Coronary artery (tissue), 2 donors: ENCODE results near the gene RAPGEF1.
"Not testable (repeated sequence)": the region's sequence is repeated elsewhere in the genome, so short reads cannot be mapped to it uniquely, and the experiment has no call there.

Source experiments
- DNase-seq: peaks from one replicate; pipeline ENCODE4 v3.0.0-alpha.2; 2017; ENCODE audit warnings: low spot score
- H3K27ac ChIP-seq, 2 donors: fragments of 200-600 bp; sonication (generic); one replicate each; pipeline ENCODE4 v1.5.1; 2016 to 2019
- H3K4me3 ChIP-seq: fragments of 200-600 bp; sonication (generic); 2 replicates; pipeline ENCODE4 v1.5.1; 2016; ENCODE audit warnings: mild to moderate bottlenecking, moderate library complexity
- TF ChIP-seq, protein P1 (sequence below): fragments of 200-600 bp; sonication (generic); IDR thresholded peaks from one replicate; pipeline ENCODE4 v1.5.1; 2019; ENCODE audit warnings: antibody characterized with exemption

The RAPGEF1 gene

DNA sequence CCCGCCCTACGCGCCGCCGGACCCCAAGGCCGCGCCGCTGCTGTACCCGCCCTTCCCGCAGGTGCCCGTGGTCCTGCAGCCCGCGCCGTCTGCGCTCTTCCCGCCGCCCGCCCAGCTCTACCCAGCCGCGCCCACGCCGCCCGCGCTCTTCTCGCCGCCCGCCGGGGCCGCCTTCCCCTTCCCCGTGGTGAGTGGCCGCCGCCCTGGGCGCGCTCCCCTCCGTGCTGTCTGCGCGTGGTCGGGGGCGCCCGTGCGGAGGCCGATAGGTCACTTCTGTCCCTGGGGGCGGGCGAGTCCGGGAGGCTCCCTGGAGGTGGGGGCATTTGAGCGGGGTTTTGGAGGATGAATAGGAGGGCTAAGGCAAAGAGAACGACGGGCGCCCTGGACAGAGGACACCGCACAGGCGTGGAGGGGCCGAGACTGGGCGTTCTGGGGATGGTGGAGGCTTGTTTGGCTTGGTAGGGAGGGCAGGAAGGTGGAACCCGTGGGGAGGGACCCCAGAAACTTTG is 185.0 kb downstream of the RAPGEF1 start:
- DNase-seq: no peak
- no peak overlapping the region for H3K4me3 ChIP-seq
- TF ChIP-seq, protein P1, sequence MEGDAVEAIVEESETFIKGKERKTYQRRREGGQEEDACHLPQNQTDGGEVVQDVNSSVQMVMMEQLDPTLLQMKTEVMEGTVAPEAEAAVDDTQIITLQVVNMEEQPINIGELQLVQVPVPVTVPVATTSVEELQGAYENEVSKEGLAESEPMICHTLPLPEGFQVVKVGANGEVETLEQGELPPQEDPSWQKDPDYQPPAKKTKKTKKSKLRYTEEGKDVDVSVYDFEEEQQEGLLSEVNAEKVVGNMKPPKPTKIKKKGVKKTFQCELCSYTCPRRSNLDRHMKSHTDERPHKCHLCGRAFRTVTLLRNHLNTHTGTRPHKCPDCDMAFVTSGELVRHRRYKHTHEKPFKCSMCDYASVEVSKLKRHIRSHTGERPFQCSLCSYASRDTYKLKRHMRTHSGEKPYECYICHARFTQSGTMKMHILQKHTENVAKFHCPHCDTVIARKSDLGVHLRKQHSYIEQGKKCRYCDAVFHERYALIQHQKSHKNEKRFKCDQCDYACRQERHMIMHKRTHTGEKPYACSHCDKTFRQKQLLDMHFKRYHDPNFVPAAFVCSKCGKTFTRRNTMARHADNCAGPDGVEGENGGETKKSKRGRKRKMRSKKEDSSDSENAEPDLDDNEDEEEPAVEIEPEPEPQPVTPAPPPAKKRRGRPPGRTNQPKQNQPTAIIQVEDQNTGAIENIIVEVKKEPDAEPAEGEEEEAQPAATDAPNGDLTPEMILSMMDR: no peak
- no peak overlapping the region for H3K27ac ChIP-seq

- no peak for DNase-seq
- no peak overlapping the region for H3K4me3 ChIP-seq
- TF ChIP-seq, protein P1: no peak
- no peak overlapping the region for H3K27ac ChIP-seq
Observed at GRCh38 chr9:131554087-131554842, 185.6 kb downstream of the RAPGEF1 start.

DNA sequence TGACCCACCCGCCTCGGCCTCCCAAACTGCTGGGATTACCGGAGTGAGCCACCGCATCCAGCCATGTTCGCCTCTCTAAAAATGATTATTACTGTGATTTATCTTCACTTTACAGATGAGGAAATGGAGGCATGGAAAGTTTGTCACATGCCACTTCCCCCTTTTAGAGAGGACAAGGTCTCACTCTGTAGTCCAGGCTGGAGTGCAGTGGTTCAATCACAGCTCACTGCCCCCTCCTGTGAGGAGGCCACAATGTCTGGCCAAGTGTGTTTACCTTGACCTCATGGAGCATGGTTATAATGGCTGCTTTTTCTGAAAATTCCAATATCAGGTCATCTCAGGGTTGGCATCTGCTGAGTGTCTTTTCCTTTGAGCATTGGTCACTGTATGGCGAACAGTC is 187.8 kb downstream of the RAPGEF1 start:
- no peak overlapping the region for H3K27ac ChIP-seq
- TF ChIP-seq, protein P1: no peak
- H3K4me3 ChIP-seq: no peak overlapping the region
- no peak for DNase-seq

DNA sequence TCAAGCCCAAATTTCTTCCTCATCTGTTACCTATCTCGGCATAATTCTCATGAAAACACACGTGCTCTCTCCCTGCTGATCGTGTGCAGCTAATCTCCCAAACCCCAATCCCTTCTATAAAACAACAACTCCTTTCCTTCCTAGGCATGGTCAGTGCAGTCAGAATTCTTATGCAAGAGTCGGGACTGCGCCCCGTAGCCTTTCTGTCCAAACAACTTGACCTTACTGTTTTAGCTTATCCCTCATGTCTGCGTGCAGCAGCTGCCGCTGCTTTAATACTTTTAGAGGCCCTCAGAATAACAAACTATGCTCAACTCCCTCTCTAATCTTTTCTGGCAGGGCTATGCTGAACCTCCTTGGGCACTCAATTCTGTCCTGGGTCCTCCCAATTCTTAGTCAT is 189.4 kb downstream of the RAPGEF1 start:
- not testable (repeated sequence) for DNase-seq

DNA sequence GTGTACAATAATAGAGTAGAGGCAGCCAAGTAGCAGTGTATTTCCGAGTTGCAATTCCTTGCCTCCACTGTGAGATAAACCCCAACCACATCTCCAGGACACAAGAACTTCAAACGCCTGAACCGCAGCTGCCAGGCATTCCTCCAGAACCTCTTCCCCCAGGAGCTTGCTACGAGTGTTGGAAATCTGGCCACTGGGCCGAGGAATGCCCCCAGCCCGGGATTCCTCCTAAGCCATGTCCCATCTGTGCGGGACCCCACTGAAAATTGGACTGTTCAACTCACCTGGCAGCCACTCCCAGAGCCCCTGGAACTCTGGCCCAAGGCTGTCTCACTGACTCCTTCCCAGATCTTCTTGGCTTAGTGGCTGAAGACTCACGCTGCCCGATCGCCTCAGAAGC is 190.7 kb downstream of the RAPGEF1 start:
- not testable (repeated sequence) for H3K27ac ChIP-seq, DNase-seq, H3K4me3 ChIP-seq

More for the DNA sequence above, 189.4 kb downstream of the RAPGEF1 start:
- H3K27ac ChIP-seq, H3K4me3 ChIP-seq: not testable (repeated sequence)

GRCh38 chr9:131546336-131547084 is 193.4 kb downstream of the RAPGEF1 start:
- Histone ChIP-seq H3K27ac (no peak overlapping the region), H3K4me3 (peak overlapping the region; percentile 62)
- TF ChIP-seq, protein P1: no peak
- DNase-seq: no peak

- peak overlapping the region; percentile 62 for H3K4me3 ChIP-seq
- no peak for DNase-seq
- TF ChIP-seq, protein P1: no peak
- H3K27ac ChIP-seq: no peak overlapping the region
Observed at GRCh38 chr9:131545786-131546335, 194.0 kb downstream of the RAPGEF1 start.
